ENCODE results near the gene RND3.
A peak's percentile ranks its signal among the peaks of the same experiment; 100 is the strongest.

RND3 gene

DNA sequence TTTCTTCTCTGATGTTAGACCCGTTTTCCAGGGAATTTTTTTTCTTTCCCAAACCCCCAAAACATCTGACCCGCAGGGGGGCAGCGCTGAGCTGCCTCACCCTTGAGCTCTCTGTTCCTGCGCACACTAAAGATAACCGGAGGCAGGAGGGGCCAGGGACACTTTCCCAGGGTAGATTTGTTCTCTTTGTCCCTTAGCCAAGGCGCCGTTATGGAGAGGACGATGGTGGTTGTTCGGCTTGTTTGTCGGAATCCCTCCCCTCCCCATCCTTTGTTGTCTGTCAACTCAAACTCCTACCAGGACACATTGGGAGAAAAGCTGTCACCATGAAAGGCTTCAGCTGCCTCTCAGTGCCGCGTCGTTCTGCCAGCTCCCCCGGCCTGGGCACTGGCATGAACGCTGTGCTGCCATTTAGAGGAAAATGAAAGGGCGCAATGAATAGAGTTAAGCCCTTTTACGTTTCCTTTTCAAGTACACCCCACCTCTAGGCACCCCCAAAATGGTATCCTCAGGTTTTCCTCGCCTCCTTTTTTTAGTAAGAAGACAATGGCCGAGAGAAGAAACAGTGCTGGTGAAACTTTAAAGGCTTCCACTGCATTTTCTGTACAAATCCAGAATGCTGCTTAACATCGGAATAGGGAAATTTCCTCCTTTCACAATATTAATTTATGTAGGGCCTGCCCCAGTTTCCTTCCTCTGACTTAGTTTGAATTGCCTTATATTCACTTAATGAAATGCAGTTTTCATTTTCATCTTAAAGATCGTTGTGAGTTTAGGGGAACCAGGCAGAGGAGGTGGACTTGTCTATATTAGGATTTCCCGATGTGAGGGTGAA, 62.1 kb downstream of the RND3 start:
- no peak for DNase-seq (ENCODE audit: low read depth)

GRCh38 chr2:150424406-150424805, 63.1 kb downstream of the RND3 start:
- TF ChIP-seq CTCF (conservative IDR thresholded peaks at IDR 0.05; ENCODE audit: low read depth, low read length): no peak
- no peak overlapping the region for H3K4me3 ChIP-seq (ENCODE audit: low read depth, low read length)
- DNase-seq (ENCODE audit: low read depth): no peak

More for the DNA sequence above, 62.1 kb downstream of the RND3 start:
- peak; percentile 31 for TF ChIP-seq CTCF (conservative IDR thresholded peaks at IDR 0.05; ENCODE audit: low read depth, low read length)
- no peak overlapping the region for H3K4me3 ChIP-seq (ENCODE audit: low read depth, low read length)

- DNase-seq (ENCODE audit: low read depth): no peak
- TF ChIP-seq CTCF (conservative IDR thresholded peaks at IDR 0.05; ENCODE audit: low read depth, low read length): no peak
- H3K4me3 ChIP-seq (ENCODE audit: low read depth, low read length): no peak overlapping the region
Measured at GRCh38 chr2:150421126-150421651, 66.3 kb downstream of the RND3 start.

DNA sequence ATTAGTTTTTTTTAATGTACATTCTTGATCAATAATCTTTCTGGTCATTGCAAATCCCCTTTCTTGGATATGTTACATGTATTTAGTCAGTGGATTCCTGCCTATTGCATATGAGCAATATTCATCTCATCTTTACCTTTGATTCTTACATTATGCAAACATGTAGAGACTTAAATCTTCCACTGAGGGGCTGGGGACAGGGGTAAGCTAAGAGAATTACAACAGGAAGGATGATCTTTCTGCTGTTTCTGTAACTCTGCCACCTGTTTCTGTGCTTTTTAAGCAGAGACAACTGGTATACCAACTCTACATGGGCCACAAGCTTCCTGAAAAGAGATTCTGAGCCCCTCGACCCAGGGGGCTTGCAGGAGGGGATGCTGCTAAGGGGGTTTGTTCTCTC, 68.6 kb downstream of the RND3 start:
- DNase-seq (ENCODE audit: low read depth): no peak
- no peak for TF ChIP-seq CTCF (conservative IDR thresholded peaks at IDR 0.05; ENCODE audit: low read depth, low read length)
- H3K4me3 ChIP-seq (ENCODE audit: low read depth, low read length): no peak overlapping the region
